ENCODE measurements around the gene ACSL3.

Gene ACSL3

GRCh38 chr2:222861411-222862105 is 722 bp downstream of the ACSL3 start:
- no peak for TF ChIP-seq ESRRG (CRISPR knock-in tag; IDR thresholded peaks at IDR 0.05)
- no peak for TF ChIP-seq ZNF565 (CRISPR knock-in tag; conservative IDR thresholded peaks at IDR 0.05; ENCODE audit: low read depth)
- TF ChIP-seq TSHZ2 (CRISPR knock-in tag; IDR thresholded peaks at IDR 0.05): no peak
- TF ChIP-seq, protein P1, sequence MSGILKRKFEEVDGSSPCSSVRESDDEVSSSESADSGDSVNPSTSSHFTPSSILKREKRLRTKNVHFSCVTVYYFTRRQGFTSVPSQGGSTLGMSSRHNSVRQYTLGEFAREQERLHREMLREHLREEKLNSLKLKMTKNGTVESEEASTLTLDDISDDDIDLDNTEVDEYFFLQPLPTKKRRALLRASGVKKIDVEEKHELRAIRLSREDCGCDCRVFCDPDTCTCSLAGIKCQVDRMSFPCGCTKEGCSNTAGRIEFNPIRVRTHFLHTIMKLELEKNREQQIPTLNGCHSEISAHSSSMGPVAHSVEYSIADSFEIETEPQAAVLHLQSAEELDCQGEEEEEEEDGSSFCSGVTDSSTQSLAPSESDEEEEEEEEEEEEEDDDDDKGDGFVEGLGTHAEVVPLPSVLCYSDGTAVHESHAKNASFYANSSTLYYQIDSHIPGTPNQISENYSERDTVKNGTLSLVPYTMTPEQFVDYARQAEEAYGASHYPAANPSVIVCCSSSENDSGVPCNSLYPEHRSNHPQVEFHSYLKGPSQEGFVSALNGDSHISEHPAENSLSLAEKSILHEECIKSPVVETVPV (CRISPR knock-in tag; IDR thresholded peaks at IDR 0.05): no peak
- TF ChIP-seq ZC3H10 (CRISPR knock-in tag; IDR thresholded peaks at IDR 0.05): no peak
- no peak for TF ChIP-seq TOX (CRISPR knock-in tag; IDR thresholded peaks at IDR 0.05; ENCODE audit: borderline replicate concordance)
- TF ChIP-seq RARB (CRISPR knock-in tag; IDR thresholded peaks at IDR 0.05): no peak
- TF ChIP-seq ISL1 (CRISPR knock-in tag; IDR thresholded peaks at IDR 0.05): no peak
- TF ChIP-seq PATZ1 (CRISPR knock-in tag; IDR thresholded peaks at IDR 0.05; ENCODE audit: borderline replicate concordance): no peak
- no peak for TF ChIP-seq CSDC2 (CRISPR knock-in tag; IDR thresholded peaks at IDR 0.05)
- no peak for TF ChIP-seq POU6F1 (CRISPR knock-in tag; IDR thresholded peaks at IDR 0.05; ENCODE audit: borderline replicate concordance, low read depth)
- TF ChIP-seq, protein P2, sequence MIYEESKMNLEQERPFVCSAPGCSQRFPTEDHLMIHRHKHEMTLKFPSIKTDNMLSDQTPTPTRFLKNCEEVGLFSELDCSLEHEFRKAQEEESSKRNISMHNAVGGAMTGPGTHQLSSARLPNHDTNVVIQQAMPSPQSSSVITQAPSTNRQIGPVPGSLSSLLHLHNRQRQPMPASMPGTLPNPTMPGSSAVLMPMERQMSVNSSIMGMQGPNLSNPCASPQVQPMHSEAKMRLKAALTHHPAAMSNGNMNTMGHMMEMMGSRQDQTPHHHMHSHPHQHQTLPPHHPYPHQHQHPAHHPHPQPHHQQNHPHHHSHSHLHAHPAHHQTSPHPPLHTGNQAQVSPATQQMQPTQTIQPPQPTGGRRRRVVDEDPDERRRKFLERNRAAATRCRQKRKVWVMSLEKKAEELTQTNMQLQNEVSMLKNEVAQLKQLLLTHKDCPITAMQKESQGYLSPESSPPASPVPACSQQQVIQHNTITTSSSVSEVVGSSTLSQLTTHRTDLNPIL (CRISPR knock-in tag; IDR thresholded peaks at IDR 0.05; ENCODE audit: low read depth): no peak
- no peak for TF ChIP-seq SNAI2 (CRISPR knock-in tag; IDR thresholded peaks at IDR 0.05)
- ATAC-seq: peak; percentile 20

- ATAC-seq: peak; percentile 66
Observed at GRCh38 chr2:222862106-222862908, 1.5 kb downstream of the ACSL3 start.

More at GRCh38 chr2:222862106-222862908, 1.5 kb downstream of the ACSL3 start:
- TF ChIP-seq ZFP30 (CRISPR knock-in tag; IDR thresholded peaks at IDR 0.05) (no peak), BACH2 (CRISPR knock-in tag; IDR thresholded peaks at IDR 0.05; ENCODE audit: borderline replicate concordance) (no peak), ZC3H10 (CRISPR knock-in tag; IDR thresholded peaks at IDR 0.05) (no peak), ZNF565 (CRISPR knock-in tag; conservative IDR thresholded peaks at IDR 0.05; ENCODE audit: low read depth) (no peak), TOX (CRISPR knock-in tag; IDR thresholded peaks at IDR 0.05; ENCODE audit: borderline replicate concordance) (no peak), ISL1 (CRISPR knock-in tag; IDR thresholded peaks at IDR 0.05) (no peak), ESRRG (CRISPR knock-in tag; IDR thresholded peaks at IDR 0.05) (no peak), SNAI2 (CRISPR knock-in tag; IDR thresholded peaks at IDR 0.05) (no peak), PPARA (CRISPR knock-in tag; IDR thresholded peaks at IDR 0.05; ENCODE audit: borderline replicate concordance) (no peak), ARNTL (CRISPR knock-in tag; IDR thresholded peaks at IDR 0.05; ENCODE audit: borderline replicate concordance, low read depth) (no peak), ZFP3 (CRISPR knock-in tag; IDR thresholded peaks at IDR 0.05) (no peak), CSDC2 (CRISPR knock-in tag; IDR thresholded peaks at IDR 0.05) (no peak)
- TF ChIP-seq, protein P2 (CRISPR knock-in tag; IDR thresholded peaks at IDR 0.05; ENCODE audit: low read depth): no peak
- TF ChIP-seq, protein P1 (CRISPR knock-in tag; IDR thresholded peaks at IDR 0.05): no peak

Data from SK-N-SH treated with all-trans-retinoic acid at 6 μM for 48 hours (cell line).